ENCODE data around the gene NOL8. TPM values are rescaled to one million over a fixed set of nuclear protein-coding genes. Genes with fewer than 3 reads are reported as not detected.

Gene NOL8
- total and polyA plus RNA-seq, 2 experiments from 2014 or later: 26.0 to 42.7 TPM

GRCh38 chr9:92310562-92310961 lies 14.6 kb downstream of the NOL8 start (continued):
- TF ChIP-seq REST (IDR thresholded peaks at IDR 0.05; ENCODE audit: unreplicated experiment) (no peak), CTCF (conservative IDR thresholded peaks at IDR 0.05; ENCODE audit: low read depth in 2 of 2) (no peak), POLR2AphosphoS5 (IDR thresholded peaks at IDR 0.05; ENCODE audit: low read depth) (no peak), CREB1 (CRISPR knock-in tag; IDR thresholded peaks at IDR 0.05; ENCODE audit: low read depth) (no peak), ZNF331 (CRISPR knock-in tag; IDR thresholded peaks at IDR 0.05; ENCODE audit: low read depth) (no peak), EZH2 (IDR thresholded peaks at IDR 0.05; ENCODE audit: low read depth, unreplicated experiment) (no peak)

GRCh38 chr9:92308893-92309292 lies 16.3 kb downstream of the NOL8 start:
- Histone ChIP-seq H3F3A (replicated peaks; ENCODE audit: low read depth) (no peaks in the 10 kb centered on the region), H3K9me2 (ENCODE audit: insufficient read depth) (no peaks in the 10 kb centered on the region), H3K27me3 (ENCODE audit: insufficient read depth) (no peaks in the 10 kb centered on the region), H2AFZ (no peak overlapping the region), H3K27ac (ENCODE audit: low read depth) (no peak overlapping the region), H3K4me1 (ENCODE audit: insufficient read depth) (no peaks in the 10 kb centered on the region), H3K79me2 (replicated peaks; ENCODE audit: insufficient read depth) (peaks cover 18% of the 10 kb centered on the region), H3K36me3 (ENCODE audit: insufficient read depth) (peaks cover 68% of the 10 kb centered on the region), H3K4me2 (no peak overlapping the region), H4K20me1 (replicated peaks; ENCODE audit: insufficient read depth) (peaks cover 32% of the 10 kb centered on the region), H3K4me3 (no peak overlapping the region)
- no peaks in the 10 kb centered on the region for H3K4me1 Mint-ChIP-seq
- H3K27ac Mint-ChIP-seq: no peak overlapping the region
- H3K36me3 Mint-ChIP-seq (ENCODE audit: low read depth): peaks cover 67% of the 10 kb centered on the region
- DNase-seq (ENCODE audit: low spot score) (no peak), ATAC-seq (no peak)
- peaks cover 4% of the 10 kb centered on the region for H3K27me3 Mint-ChIP-seq (ENCODE audit: insufficient read depth, low read depth, poor library complexity)
- H3K9me3 Mint-ChIP-seq: no peaks in the 10 kb centered on the region
- no peak overlapping the region for H3K4me3 Mint-ChIP-seq
- no peak for TF ChIP-seq ZNF462 (CRISPR knock-in tag; IDR thresholded peaks at IDR 0.05)
- no peak for TF ChIP-seq CTCF (conservative IDR thresholded peaks at IDR 0.05; ENCODE audit: low read depth in 2 of 2)
- no peak for TF ChIP-seq NANOG (IDR thresholded peaks at IDR 0.05; ENCODE audit: borderline replicate concordance)
- TF ChIP-seq CREB1 (CRISPR knock-in tag; IDR thresholded peaks at IDR 0.05; ENCODE audit: low read depth): no peak
- TF ChIP-seq ZNF331 (CRISPR knock-in tag; IDR thresholded peaks at IDR 0.05; ENCODE audit: low read depth): no peak
- TF ChIP-seq ZNF114 (CRISPR knock-in tag; IDR thresholded peaks at IDR 0.05): no peak
- TF ChIP-seq POLR2AphosphoS5 (IDR thresholded peaks at IDR 0.05; ENCODE audit: low read depth): no peak
- TF ChIP-seq ETS1 (IDR thresholded peaks at IDR 0.05): no peak

All from GM23338 (cell line).